ENCODE data around the gene OR5K1. TPM values are rescaled to one million over a fixed set of nuclear protein-coding genes. Genes with fewer than 3 reads are reported as not detected.
A peak's percentile ranks its signal among the peaks of the same experiment; 100 is the strongest.

The OR5K1 gene
- total RNA-seq, 6 experiments from 2014 or later: not detected

- Mint-ChIP-seq H3K4me1 (ENCODE audit: low read depth) (peaks cover 31% of the 10 kb centered on the region), H3K27ac (no peak overlapping the region), H3K27me3 (ENCODE audit: insufficient read depth) (peaks cover 1% of the 10 kb centered on the region; the same call in 1 of the 2 replicates), H3K36me3 (ENCODE audit: low read depth) (peaks cover 18% of the 10 kb centered on the region; the same call in 1 of the 2 replicates), H3K9me3 (no peaks in the 10 kb centered on the region), H3K4me3 (no peak overlapping the region)
- DNase-seq: no peak
- TF ChIP-seq, protein P1, sequence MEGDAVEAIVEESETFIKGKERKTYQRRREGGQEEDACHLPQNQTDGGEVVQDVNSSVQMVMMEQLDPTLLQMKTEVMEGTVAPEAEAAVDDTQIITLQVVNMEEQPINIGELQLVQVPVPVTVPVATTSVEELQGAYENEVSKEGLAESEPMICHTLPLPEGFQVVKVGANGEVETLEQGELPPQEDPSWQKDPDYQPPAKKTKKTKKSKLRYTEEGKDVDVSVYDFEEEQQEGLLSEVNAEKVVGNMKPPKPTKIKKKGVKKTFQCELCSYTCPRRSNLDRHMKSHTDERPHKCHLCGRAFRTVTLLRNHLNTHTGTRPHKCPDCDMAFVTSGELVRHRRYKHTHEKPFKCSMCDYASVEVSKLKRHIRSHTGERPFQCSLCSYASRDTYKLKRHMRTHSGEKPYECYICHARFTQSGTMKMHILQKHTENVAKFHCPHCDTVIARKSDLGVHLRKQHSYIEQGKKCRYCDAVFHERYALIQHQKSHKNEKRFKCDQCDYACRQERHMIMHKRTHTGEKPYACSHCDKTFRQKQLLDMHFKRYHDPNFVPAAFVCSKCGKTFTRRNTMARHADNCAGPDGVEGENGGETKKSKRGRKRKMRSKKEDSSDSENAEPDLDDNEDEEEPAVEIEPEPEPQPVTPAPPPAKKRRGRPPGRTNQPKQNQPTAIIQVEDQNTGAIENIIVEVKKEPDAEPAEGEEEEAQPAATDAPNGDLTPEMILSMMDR (IDR thresholded peaks at IDR 0.05): no peak
Observed at GRCh38 chr3:98519351-98519750, 56.4 kb downstream of the OR5K1 start.

DNA sequence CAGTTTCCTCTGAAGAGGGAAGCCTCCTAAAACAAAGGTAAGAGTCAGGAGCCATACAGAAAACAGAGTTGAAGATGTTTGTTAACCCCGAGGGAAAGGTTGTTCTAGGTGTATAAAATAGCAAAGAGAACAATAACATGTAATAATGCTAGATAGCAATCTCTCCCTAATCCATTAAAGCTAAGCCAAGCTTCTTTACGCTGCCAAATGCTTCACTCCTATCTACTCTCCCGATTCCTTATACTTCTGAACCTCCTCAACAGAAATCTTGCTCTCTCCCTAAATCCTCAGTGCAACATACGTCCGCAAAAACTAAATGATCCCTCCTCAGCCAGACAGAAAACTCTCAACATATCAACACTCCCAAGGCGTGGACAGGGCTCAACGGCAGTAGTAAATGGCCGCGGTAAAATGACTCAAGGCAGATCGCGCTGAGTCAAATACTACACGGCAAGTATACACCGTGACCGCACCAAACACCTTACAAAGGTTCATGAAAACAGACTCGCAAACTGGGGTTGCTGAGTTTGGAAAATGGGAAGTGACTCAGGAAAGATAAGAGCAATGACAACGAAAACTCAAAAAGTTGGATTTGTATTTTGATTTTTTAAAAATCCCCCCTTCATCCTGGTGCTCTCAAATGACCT is 59.0 kb downstream of the OR5K1 start:
- no peaks in the 10 kb centered on the region for H3K9me3 Mint-ChIP-seq
- H3K27me3 Mint-ChIP-seq (ENCODE audit: insufficient read depth): no peaks in the 10 kb centered on the region; the same call in 1 of the 2 replicates
- H3K36me3 Mint-ChIP-seq (ENCODE audit: low read depth): peaks cover 8% of the 10 kb centered on the region; the same call in 1 of the 2 replicates
- H3K4me1 Mint-ChIP-seq (ENCODE audit: low read depth): peaks cover 31% of the 10 kb centered on the region
- peak overlapping the region; percentile 99 for H3K27ac Mint-ChIP-seq
- TF ChIP-seq, protein P1 (IDR thresholded peaks at IDR 0.05): no peak
- DNase-seq: peak; percentile 57
- H3K4me3 Mint-ChIP-seq: peak overlapping the region; percentile 90

Other genes with a start within 250 kb of the OR5K1 start
- gene OR5H6, start 199.0 kb upstream of the OR5K1 start, total RNA-seq (2021; fragmentation: NEBNext Ultra II Directional; extraction: Animal tissue kit (Norgen Biotek cat#: 25700)): not detected
- gene OR5H2, start 180.7 kb upstream of the OR5K1 start, total RNA-seq (2021; fragmentation: NEBNext Ultra II Directional; extraction: Animal tissue kit (Norgen Biotek cat#: 25700)): not detected
- gene OR5K4, start 109.3 kb upstream of the OR5K1 start, total RNA-seq (2021; fragmentation: NEBNext Ultra II Directional; extraction: Animal tissue kit (Norgen Biotek cat#: 25700)): not detected
- not detected for gene OR5K3, start 72.5 kb upstream of the OR5K1 start, total RNA-seq (2021; fragmentation: NEBNext Ultra II Directional; extraction: Animal tissue kit (Norgen Biotek cat#: 25700))
- gene OR5K2, start 34.5 kb downstream of the OR5K1 start, total RNA-seq (2021; fragmentation: NEBNext Ultra II Directional; extraction: Animal tissue kit (Norgen Biotek cat#: 25700)): not detected
- 10 to 100 TPM; 41.4 to 52.3 (median 48.5) TPM for gene CLDND1, start 59.7 kb downstream of the OR5K1 start, total RNA-seq (2021; fragmentation: NEBNext Ultra II Directional; extraction: Animal tissue kit (Norgen Biotek cat#: 25700))
- not detected for gene GPR15, start 68.8 kb downstream of the OR5K1 start, total RNA-seq (2021; fragmentation: NEBNext Ultra II Directional; extraction: Animal tissue kit (Norgen Biotek cat#: 25700))
- 10 to 100 TPM; 18.0 to 27.6 (median 19.6) TPM for gene CPOX, start 130.4 kb downstream of the OR5K1 start, total RNA-seq (2021; fragmentation: NEBNext Ultra II Directional; extraction: Animal tissue kit (Norgen Biotek cat#: 25700))